Measurements from ENCODE around the gene B3GAT1.

DNA sequence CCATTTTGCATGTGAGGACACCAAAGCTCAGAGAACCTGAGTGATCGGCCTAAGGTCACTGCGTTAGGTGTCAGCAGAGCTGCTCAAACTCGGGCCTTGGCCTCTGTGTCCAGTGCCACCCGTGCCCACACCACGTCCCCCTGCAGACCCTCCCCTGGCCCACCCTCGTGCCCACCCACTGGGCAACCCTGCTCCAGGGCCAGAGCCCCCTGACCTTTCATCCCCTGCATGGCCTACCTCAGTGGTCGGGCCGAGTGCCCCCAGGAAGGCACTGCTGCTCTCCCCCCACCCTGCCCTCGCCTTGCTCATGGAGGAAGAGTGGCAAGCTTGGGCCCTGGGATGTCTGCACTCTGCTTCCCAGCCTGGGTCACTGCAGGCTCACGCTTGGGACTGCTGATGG lies 17.7 kb downstream of the B3GAT1 start:
- TF ChIP-seq CTCF (IDR thresholded peaks at IDR 0.05; ENCODE audit: low read depth, low read length, poor library complexity, severe bottlenecking), result no peak
- no peak for TF ChIP-seq EZH2phosphoT487 (IDR thresholded peaks at IDR 0.05; ENCODE audit: borderline replicate concordance, low read length)

Measured in DOHH2 (cell line).